COLO668 (cell line): ENCODE measurements around the gene LAMA1.
A peak's percentile ranks its signal among the peaks of the same experiment; 100 is the strongest.

Source experiments
- DNase-seq: peaks from one replicate; lab custom pipeline; 2025; ENCODE audit not compliant: unreplicated experiment; lab: John Stamatoyannopoulos, UW

The LAMA1 gene

GRCh38 chr18:7062811-7063210 is 54.8 kb downstream of the LAMA1 start:
- DNase-seq: no peak

DNA sequence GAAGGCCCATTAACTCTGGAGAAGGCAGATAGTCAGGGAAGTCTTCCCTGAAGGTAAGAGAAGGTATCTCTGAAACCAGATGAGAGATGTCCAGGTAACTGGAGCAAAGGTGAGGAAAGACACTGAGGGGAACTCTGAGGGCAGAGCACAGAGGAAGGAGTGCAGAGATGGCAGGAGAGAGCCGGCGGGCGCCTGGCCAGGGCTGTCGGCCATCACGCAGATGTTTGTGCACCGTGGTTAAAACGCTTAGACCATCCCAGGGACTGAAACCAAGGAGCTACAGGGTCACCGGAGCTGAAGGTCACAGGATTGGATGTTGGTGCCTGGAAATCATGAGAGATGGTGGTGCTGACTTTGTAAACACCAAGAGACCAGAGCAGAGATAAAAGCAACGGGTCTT is 55.4 kb downstream of the LAMA1 start:
- DNase-seq: no peak

DNA sequence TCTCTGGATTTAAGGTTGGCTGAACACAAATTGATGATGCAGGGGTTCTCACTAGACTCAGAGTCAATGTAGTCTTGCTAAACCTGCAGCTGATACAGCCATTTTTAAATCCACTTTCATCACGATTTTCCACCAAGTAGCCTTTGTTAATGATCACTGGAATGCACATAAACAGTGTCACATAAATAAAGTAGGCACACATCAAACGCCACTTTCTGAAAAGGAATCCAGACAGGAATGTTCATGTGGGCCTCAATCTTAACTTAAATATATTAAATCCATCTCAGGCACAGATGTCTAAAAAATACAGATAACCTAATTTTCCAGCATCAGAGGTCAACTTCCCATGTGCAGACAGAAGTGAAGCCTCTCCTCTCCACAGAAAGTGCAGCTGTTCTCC is 58.3 kb downstream of the LAMA1 start:
- DNase-seq: no peak

- no peak for DNase-seq
Measured at GRCh38 chr18:7056026-7056425, 61.6 kb downstream of the LAMA1 start.

DNA sequence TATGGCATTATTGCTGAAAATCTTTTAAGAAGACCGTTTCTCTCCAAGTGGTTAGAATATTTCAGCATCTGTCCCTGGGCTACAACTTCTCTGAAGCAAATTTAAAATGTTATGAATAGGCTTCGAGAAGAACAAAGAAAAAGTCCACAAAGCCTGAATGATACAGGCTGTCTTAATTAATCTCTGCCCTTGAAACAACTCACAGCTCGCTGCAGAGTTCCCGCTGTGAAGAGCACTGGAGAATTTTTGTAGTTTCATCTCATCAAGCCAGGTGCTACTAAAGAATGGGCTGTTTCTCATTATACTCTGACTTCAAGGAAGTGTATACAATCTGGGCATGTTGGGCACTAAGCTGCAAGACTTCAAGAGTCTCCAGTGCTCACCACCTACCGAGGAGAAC is 67.6 kb downstream of the LAMA1 start:
- no peak for DNase-seq

DNA sequence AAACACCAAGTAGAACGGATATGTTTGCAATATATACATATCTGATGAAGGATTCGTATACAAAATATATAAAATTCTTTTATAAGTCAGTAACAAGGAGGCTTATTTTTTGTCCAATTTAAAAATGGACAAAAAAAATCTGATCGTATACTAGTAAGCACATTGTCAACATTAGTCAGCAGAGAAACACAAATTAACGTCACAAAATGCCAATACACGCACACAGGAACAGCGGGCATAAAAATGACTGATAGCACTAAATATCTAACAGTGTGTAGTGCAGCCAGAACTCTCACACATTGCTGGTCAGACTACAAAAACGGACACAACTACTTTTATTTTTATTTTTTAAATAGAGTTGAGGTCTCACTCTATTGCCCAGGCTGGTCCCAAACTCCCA is 69.5 kb downstream of the LAMA1 start:
- DNase-seq: no peak

- DNase-seq: no peak
Measured at GRCh38 chr18:7047336-7047735, 70.3 kb downstream of the LAMA1 start.

- DNase-seq: peak; percentile 75
Measured at GRCh38 chr18:7038330-7038851, 79.2 kb downstream of the LAMA1 start.

DNA sequence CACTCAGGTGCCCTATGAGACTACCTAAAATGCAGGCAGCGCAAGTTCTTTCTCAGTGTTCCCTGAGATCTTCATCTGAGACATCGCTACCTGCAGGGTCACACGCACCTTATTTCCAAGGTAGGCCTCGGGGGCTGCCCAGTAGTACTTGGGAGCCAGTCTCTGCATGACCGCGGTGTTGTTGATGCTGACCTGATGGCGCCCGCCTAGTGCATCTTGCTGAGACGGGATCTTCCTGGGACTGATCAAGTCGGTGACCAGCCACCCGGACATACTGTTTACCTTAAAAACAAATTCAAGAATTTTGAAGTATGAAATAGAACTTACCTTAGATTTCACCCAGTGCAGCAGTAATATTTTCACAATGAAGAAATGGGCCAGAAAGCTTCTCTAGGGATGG is 80.1 kb downstream of the LAMA1 start:
- no peak for DNase-seq

GRCh38 chr18:7035807-7036206 is 81.8 kb downstream of the LAMA1 start:
- no peak for DNase-seq

GRCh38 chr18:7034924-7035323 is 82.7 kb downstream of the LAMA1 start:
- no peak for DNase-seq

DNA sequence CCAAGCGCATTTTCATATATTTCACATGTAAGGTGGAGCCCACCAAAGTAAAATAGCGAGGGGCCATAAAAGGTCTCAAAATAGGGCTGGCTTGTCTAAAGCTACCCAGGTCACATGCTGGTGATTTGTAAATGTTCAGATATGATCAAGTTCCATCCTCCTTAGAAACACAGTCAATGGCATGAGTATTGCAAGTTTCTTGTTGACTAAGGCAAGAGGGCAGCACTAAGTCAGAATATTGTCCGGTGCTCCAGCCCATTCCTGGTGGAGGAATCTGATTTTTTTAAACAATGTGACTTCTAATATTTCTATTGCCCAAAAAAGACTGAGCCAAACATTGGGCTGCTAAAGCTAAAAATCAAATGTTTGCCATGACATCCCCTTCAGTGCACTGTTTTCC is 85.1 kb downstream of the LAMA1 start:
- no peak for DNase-seq

DNA sequence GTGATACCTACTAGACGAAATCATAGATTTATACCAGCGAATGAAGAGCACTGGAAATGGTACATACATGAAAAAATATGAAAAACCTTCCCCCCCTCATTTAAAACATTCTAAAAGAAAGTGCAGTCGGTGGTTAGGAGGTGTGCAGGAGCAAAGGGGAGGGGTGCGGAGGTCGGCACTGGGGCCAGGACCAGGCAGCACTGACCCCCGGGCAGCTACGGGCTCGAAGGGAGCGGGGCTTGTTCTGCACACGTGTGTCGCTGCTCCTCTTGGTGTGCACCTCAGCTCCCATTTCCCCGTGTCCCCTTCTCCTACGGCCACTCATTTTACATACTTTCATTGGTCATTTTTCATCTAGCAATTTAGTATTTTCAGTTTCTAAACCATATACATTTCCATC is 89.0 kb downstream of the LAMA1 start:
- no peak for DNase-seq

DNA sequence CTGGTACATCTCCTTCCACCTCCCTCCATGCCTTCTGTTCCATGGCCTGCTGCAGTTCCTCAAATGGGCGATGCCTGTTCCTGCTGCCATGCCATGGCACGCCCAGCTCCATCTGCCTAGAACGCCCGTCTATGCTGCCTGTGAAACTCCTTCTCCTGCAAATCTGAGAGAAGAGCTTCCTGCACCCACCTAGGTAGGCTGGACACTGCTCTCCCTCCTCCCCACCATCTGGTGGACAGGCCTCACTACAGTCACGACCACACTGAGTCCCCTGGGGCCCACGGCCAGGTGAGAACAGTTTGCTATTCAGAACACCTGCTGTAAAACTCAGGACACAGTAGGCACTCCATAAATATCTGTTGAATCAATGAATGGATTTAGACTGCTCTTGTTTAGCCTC is 92.4 kb downstream of the LAMA1 start:
- DNase-seq: no peak

GRCh38 chr18:7023581-7023980 is 94.0 kb downstream of the LAMA1 start:
- DNase-seq: no peak

- no peak for DNase-seq
Measured at GRCh38 chr18:7023063-7023580, 94.5 kb downstream of the LAMA1 start.

- DNase-seq: peak; percentile 62
Measured at GRCh38 chr18:7021994-7022840, 95.4 kb downstream of the LAMA1 start.

- DNase-seq: no peak
Measured at GRCh38 chr18:7020995-7021777, 96.4 kb downstream of the LAMA1 start.

GRCh38 chr18:7017013-7017412 is 100.6 kb downstream of the LAMA1 start:
- no peak for DNase-seq

- DNase-seq: no peak
Measured at GRCh38 chr18:7011142-7011541, 106.5 kb downstream of the LAMA1 start.

GRCh38 chr18:7004009-7004408 is 113.6 kb downstream of the LAMA1 start:
- DNase-seq: no peak

GRCh38 chr18:7002107-7002506 is 115.5 kb downstream of the LAMA1 start:
- DNase-seq: no peak
